Measurements from ENCODE around the gene ANKRD30A. TPM values are rescaled to one million over a fixed set of nuclear protein-coding genes. Genes with fewer than 3 reads are reported as not detected.

ANKRD30A gene
- total and polyA plus RNA-seq, 9 donors, result not detected

GRCh38 chr10:37285063-37285462, 159.7 kb downstream of the ANKRD30A start:
- H3K4me3 ChIP-seq, result no peak overlapping the region
- 84 to 92% (median 92%) methylated on average over 9 to 18 of the region's 18 CpGs for WGBS, 3 donors
- no peak for DNase-seq

GRCh38 chr10:37289833-37290464, 164.6 kb downstream of the ANKRD30A start:
- no peak for TF ChIP-seq CTCF (IDR thresholded peaks at IDR 0.05)
- TF ChIP-seq EP300 (IDR thresholded peaks at IDR 0.05), result no peak
- TF ChIP-seq POLR2A (IDR thresholded peaks at IDR 0.05), result no peak
- no peak for DNase-seq
- no peak overlapping the region for H3K4me3 ChIP-seq
- no peak overlapping the region for H3K27ac ChIP-seq
- no peaks in the 10 kb centered on the region for H3K36me3 ChIP-seq
- no peaks in the 10 kb centered on the region for H3K9me3 ChIP-seq
- no peaks in the 10 kb centered on the region for H3K27me3 ChIP-seq
- no peaks in the 10 kb centered on the region for H3K4me1 ChIP-seq (ENCODE audit: insufficient read depth)
- intact Hi-C loops (cut with DNase I), result no loop called here
- 65 to 79% (median 69%) methylated on average over 4 of the region's 4 CpGs for WGBS, 3 donors

More at GRCh38 chr10:37285063-37285462, 159.7 kb downstream of the ANKRD30A start:
- H3K4me1 ChIP-seq (ENCODE audit: insufficient read depth), result no peaks in the 10 kb centered on the region
- H3K9me3 ChIP-seq, result no peaks in the 10 kb centered on the region
- intact Hi-C loops (cut with DNase I), result no loop called here
- TF ChIP-seq EP300 (IDR thresholded peaks at IDR 0.05) (no peak), POLR2A (IDR thresholded peaks at IDR 0.05) (no peak), CTCF (IDR thresholded peaks at IDR 0.05) (no peak)
- H3K27ac ChIP-seq, result no peak overlapping the region
- H3K36me3 ChIP-seq, result no peaks in the 10 kb centered on the region
- H3K27me3 ChIP-seq, result no peaks in the 10 kb centered on the region

GRCh38 chr10:37301271-37301670, 175.9 kb downstream of the ANKRD30A start:
- 52 to 72% (median 60%) methylated on average over 2 of the region's 2 CpGs for WGBS, 3 donors
- H3K27ac ChIP-seq, result no peak overlapping the region
- no peaks in the 10 kb centered on the region for H3K4me1 ChIP-seq (ENCODE audit: insufficient read depth)
- no peaks in the 10 kb centered on the region for H3K36me3 ChIP-seq
- TF ChIP-seq CTCF (IDR thresholded peaks at IDR 0.05), result no peak
- TF ChIP-seq EP300 (IDR thresholded peaks at IDR 0.05), result no peak
- no peak for TF ChIP-seq POLR2A (IDR thresholded peaks at IDR 0.05)
- H3K4me3 ChIP-seq, result no peak overlapping the region
- DNase-seq, result no peak
- intact Hi-C loops (cut with DNase I), result no loop called here
- H3K27me3 ChIP-seq, result no peaks in the 10 kb centered on the region
- no peaks in the 10 kb centered on the region for H3K9me3 ChIP-seq

GRCh38 chr10:37304036-37304435, 178.6 kb downstream of the ANKRD30A start:
- no peak overlapping the region for H3K4me3 ChIP-seq
- H3K27ac ChIP-seq, result no peak overlapping the region
- H3K9me3 ChIP-seq, result no peaks in the 10 kb centered on the region
- DNase-seq, result no peak
- intact Hi-C loops (cut with DNase I), result no loop called here
- 53 to 62% (median 59%) methylated on average over 2 of the region's 2 CpGs for WGBS, 3 donors
- TF ChIP-seq POLR2A (IDR thresholded peaks at IDR 0.05) (no peak), CTCF (IDR thresholded peaks at IDR 0.05) (no peak), EP300 (IDR thresholded peaks at IDR 0.05) (no peak)
- H3K36me3 ChIP-seq, result no peaks in the 10 kb centered on the region
- no peaks in the 10 kb centered on the region for H3K27me3 ChIP-seq
- H3K4me1 ChIP-seq (ENCODE audit: insufficient read depth), result no peaks in the 10 kb centered on the region

Measured in ovary (tissue), 9 donors.